HG02973 (cell line): ENCODE measurements around the gene WARS2.

Experiments used
- ATAC-seq: cut with Tn5 transposase; IDR thresholded peaks from one replicate; pipeline ENCODE4 v1.9.1; 2021; ENCODE audit warnings: moderate library complexity; ENCODE audit not compliant: unreplicated experiment

The WARS2 gene

GRCh38 chr1:119001181-119002027 lies 139.0 kb downstream of the WARS2 start:
- no peak for ATAC-seq

DNA sequence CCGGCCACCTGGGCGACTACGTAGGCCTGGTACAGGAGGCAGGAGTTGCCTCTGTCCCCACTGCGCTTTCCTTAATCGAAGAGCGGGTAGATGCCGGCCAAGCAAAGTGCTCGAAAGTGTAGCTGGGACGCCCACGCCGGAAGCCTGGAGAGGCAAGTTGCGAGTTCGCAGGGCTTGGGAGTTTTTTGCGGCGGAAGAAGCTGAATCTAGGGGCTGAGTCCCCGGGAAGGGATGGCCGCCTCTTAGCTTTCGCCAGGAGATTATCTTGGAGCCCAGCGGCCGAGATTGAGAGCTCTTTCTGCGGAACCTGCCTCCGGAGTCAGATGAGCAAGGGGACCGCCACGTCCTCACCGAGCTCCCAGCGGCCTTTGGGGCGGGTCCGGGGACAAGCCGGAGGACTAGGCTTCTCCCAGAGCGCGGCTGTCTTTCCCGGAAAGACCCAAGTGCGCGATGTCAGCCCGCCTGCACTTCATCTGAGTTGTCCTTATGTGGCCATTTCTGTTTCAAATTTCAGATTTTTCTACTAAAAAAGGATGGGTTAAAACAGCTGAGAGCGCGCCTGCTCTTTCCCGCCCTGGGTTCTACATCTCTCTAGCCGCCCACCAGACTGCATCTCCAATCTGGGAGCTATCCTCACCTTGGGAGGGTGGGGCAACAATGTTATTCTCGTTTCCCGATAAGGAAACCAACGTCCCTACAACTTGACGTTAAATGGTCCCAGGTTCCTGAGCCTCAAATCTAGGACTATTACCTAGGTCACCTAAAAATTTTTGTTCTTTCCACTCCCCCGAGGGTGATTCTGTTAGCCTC lies 139.9 kb downstream of the WARS2 start:
- no peak for ATAC-seq

DNA sequence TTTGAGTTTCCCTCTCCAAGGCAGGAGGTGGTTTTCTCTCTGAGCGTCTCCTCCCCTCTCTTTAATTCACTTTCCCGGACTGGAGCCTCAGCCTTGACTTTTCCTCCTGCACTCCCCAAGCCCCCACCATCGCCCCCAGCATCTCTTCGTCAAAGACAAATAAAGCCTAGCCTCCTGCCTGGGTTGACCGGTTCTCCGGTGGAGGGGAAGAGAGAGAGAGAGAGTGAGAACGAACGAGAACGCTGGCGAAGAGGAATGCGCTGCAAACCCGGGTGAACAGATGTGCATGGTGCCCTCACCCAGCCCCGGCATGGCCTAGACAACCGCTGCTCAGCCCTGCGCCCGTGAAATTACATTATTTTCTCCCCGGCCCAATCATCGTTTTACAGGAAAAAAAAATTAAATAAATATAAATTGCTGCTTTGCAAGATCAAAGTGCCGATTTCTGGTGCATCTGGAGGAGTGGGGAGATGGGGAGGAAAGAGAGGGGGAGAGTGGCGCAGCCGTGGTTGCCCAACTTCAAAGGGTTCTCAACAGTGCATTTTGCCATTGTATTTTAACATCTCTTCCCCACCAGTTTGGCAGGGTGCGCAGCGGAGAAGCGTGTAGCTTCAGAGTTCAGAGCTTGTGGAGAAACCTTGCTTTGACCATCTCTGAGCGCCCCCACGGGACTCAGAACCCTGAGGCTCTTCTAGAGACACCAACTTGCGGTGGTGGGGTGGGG lies 140.9 kb downstream of the WARS2 start:
- no peak for ATAC-seq

DNA sequence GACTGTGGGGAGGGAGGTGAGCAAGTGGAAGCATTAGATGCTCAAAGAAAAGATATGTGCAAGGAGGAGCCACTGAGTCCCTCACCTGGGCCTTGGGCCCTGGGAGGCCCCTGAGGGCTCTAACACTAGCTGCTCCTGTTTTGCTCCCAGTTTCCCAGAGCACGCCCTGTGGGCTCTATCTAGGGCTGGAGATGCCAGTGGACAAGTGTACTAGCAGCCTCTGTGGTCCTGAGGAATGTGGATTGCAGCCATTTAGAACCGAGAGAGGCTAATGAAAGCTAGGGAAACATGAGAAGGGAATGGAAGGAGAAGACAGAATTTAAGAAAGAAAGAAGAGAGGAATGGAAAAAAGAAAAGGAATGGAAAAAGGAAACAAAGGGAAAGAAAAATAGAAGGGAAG lies 142.3 kb downstream of the WARS2 start:
- ATAC-seq, result no peak

DNA sequence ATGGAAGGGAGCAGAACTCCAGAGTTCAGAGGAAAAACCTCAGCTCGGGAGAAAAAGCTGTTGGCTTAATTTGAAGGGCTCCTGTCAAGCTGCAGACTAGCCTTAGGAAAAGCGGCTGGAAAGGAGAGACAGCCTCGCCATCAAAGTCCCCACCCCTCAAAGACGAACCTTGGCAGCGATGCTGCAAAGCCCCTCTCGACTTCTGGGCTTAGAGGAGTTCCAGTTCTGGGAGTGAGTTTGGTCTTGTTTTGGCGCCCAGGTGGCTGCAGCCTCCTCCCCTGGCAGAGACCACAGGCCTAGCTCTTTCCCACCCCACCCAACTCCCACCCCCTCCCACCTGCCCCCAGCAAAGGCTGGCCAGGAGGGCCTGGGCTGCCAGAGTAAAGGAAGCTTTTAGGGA lies 143.2 kb downstream of the WARS2 start:
- no peak for ATAC-seq

DNA sequence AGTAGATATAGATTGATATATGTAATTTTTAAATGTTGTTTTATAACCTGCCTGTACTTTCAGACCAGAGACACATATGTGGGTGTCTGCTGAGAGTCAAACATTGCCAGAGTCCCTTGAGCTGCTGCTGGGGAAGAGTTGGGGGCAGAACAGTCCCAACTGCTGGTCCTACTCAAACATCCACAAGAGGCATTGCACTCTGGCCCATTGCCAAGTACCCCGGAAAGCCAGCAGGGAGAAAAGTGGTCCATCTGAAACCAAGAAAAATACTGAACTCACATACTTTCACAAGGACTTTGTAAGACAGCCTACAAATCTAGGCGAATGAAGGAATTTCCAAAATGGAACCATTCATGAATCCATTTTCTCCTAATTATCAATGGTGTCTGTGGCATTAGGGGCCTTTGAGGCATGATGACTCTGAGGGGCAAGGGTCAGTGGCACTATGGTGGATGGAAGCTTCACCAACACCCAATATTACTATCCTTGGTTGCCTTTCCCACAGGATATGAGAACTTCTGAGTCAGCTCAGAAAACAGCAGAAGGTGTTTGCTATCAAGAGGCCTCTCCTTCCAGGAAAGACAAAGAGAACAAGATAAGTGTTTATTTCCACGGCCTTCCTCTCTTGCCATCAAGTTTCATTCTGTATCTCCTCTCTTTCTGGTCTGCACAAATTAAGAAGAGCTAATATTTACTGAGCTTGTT lies 145.0 kb downstream of the WARS2 start:
- no peak for ATAC-seq

- ATAC-seq, result no peak
Observed at GRCh38 chr1:118993700-118994026, 146.8 kb downstream of the WARS2 start.

DNA sequence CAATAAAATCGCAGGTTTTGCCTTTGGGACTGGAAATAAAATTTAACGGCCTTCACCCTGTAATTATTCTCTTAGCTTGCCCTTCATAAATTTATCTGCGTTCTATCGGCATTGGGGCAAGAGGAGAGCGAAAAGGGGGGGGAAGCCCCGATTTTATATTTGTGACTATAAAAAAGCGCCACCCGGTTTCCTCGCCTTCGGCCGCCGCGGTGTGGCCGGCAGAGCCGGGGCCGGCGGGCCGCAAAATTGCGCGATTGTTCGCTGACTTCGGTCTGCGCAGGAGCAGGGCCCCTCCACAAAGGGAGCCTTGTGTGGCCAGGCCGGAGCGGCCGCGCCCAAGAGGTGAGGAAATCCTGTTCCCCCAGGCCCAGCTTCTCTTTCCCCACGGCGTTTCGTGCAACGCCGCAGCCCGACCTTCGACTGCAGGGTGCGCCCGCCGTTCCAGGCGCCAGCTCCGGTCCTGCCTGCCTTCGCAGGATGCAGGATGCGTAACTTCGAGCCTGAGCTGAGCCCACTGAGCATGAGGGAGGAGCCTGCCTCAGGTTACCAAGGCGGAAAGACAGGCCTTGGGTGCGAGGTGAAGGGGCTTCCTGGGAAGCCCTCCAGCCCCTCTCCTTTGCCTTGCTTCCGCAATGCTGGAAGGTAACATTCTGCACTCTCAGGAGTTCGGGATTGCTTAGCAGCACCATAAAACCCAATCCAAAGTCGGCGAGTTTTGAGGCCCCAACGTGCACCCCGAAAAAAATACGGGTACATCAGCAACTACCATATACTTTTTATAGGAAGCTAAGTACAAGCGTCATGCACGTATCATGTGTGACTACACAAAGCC lies 147.4 kb downstream of the WARS2 start:
- ATAC-seq, result no peak

DNA sequence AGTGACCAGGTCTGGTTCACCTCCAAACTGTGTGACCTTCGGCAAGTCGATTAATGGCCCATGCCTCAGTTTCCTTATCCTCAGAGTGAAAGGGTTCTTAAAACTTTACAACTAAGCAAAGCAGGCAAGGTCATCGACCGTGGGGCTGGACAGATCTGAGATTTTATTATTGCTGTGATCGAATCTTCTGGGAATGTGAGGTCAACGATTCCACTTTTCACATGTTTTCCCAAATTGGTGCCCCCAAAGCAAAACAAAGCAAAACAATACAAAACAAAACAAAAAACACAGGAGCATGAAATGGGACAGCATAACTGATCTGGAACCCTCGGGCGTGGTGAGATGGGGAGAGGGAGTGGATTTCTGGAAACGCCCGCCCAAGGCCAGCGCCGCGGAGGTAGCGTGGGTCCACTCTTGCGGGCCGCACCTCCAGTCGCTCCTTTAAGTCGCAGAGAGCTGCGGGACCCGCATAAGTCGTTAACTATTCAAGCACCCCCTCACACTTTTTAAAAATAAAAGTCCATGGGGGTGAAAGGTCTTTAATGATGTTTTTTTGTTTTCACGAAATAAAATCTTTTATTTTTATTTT lies 148.1 kb downstream of the WARS2 start:
- no peak for ATAC-seq

DNA sequence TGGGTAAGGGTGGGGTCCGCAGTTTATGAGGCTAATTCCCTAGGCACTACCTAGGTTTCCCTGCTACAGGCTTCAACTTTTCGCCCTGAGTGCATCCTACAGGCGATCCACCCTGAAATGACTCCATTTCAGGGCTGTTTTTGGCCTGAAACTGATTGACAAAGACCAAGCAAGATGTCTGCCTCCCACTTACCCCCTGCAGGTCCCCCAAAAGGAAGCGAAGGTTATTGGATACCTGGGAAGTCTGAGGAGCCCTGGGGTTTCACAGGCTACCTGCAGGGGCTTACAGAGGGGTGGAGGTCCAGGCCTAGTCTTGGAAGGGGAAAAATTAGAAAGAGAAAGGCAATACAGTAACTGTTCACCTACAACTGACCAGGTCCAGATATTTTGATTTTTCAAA lies 149.0 kb downstream of the WARS2 start:
- ATAC-seq, result no peak

- ATAC-seq, result no peak
Observed at GRCh38 chr1:118990513-118991152, 149.8 kb downstream of the WARS2 start.

DNA sequence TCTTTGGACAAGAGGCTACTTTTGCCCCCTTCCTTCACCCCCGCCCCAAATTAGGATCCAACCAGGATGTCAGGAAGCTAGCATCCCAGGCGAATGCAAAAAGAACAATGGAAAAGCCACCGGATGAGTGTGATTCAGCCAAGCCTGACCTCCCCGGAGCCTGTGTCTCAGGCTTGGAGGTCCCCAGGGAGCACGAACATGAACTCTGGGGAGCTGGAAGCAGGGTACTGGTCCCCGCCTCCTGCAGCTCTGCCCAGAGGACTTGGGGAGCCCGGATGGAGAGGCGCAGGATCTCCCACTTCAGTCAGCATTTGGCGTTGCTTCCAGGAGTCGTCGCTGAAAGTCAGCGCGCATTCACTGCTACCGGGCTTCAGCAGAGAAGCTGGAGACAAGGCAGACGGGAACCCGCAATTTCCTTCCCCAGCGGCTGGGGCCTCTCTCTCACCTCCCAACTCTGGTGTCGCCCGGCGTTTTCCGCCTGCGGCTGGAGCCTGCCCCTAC lies 150.5 kb downstream of the WARS2 start:
- ATAC-seq, result no peak

- no peak for ATAC-seq
Observed at GRCh38 chr1:118989006-118989815, 151.2 kb downstream of the WARS2 start.

DNA sequence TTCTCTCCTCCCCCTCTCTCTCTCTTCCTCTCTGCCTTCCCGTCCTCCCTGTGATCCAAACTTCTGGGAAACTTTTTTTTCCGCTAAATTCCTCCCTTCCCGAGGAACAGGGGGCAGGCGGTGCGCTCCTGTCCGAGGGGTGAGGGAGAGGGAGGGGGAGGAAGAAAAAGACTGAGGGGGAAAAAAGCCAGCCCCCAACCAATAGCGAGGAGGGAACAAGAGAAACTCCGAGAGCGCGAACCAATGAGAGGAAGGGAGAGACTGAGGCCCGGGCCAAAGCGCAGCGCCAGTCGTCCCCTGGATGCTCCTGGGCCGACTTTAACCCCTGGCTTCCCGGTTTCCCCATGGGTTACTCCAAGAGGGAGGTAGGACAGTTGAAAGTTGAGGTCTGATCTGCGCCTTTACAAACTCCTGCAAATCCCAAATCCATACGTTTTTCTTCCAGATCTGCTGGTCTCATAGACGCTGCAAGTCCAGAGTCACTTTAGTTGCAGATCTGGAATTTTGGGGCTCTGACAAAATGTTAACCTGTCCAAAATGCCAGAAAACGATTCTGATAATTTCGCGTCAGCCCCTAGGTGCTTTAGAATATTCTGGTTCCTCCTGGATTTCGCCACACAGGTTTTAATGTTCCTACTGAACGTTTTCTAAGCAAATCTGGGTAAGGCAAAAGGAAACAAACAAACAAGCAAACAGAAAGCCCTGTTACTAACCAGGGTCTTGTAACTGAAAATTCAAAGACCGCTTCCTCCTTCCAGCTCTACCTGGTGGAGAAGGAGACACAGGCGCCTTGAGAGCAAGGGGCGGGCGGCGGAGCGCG lies 152.1 kb downstream of the WARS2 start, which contains the start of gene TBX15:
TSS of gene TBX15 (minus strand) at position 158 of the 820 bp plus-strand sequence. CDS start 548 bp downstream, outside the sequence.
- ATAC-seq, result no peak

DNA sequence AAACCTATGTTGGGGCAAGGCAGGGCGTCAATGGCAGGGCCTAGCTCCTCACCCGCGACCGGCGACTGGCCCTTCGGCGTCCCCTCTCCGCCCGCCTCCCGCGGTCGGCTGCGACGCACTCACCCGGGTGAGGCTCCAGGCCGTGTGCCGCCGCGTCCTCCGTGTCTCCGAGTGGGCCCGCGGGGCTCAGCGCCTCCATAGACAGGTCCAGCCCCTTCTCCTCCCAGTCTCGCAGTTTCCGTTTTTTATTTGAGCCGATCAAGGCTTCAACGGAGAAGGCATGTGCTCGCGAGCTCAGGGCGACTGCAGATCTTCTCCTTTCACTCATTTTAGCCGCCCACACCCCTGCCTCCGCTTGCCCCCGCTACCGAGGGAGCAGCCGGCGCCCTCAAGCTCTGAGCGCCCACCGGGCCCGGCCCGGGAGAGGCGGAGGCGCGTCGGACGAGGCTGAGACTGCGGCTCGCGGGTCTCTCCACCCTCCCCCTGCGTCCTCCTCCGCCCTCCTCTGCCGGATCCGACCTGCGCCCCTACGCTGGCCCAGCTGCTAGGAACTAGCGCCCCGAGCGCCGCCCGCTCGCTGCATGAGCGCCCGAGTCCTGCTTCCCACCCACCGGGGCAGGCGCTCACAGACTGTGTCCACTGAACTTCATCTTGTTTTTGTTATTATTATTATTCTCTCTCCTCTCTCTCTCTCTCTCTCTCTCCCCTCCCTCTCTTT lies 152.8 kb downstream of the WARS2 start:
- ATAC-seq, result no peak
